ENCODE measurements around the gene IL7R. TPM values are rescaled to one million over a fixed set of nuclear protein-coding genes. Genes with fewer than 3 reads are reported as not detected.

IL7R gene
- total RNA-seq, 1 experiment from 2014 or later, result not detected

DNA sequence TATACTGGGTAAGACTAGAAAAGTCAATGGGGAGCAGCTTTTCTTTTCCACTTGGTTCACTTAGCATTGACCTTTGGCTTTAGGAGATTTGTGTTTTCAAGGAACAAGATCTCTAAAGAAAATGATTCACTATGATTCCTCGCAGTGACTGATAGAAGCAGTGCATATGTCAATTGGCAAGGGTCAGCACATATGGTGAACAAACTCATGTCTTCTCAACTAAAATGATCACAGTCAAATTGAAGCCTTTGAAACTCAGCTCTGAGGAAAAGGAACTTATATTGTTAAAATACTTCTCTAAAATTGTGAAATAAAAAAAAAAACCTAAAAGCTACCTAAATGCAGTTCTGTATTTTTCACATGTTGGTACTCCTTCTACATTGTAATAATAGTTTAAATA lies 43.2 kb upstream of the IL7R start:
- Histone ChIP-seq H2BK5ac (ENCODE audit: insufficient read length, low read length) (no peak overlapping the region), H3K18ac (ENCODE audit: insufficient read length, low read depth, low read length) (no peak overlapping the region), H2AFZ (ENCODE audit: low read length) (no peak overlapping the region), H2AK5ac (ENCODE audit: insufficient read length, low read length) (no peak overlapping the region), H3K9ac (ENCODE audit: extremely low read depth, insufficient read length, low read length) (no peak overlapping the region), H3T11ph (ENCODE audit: low read length) (no peak overlapping the region), H3K79me1 (ENCODE audit: insufficient read depth, low read depth, low read length, poor library complexity, severe bottlenecking) (no peaks in the 10 kb centered on the region), H4K91ac (ENCODE audit: insufficient read length, low read depth, low read length) (no peak overlapping the region), H3K23ac (ENCODE audit: insufficient read length, low read depth, low read length) (no peak overlapping the region), H3K14ac (ENCODE audit: insufficient read depth, low read length) (no peak overlapping the region), H3K9me3 (ENCODE audit: control insufficient read depth, low read depth, low read length) (no peaks in the 10 kb centered on the region), H4K8ac (replicated peaks; ENCODE audit: insufficient read length, low read depth, low read length) (no peak overlapping the region), H2BK120ac (ENCODE audit: low read depth, low read length, poor library complexity, severe bottlenecking) (no peak overlapping the region), H3K27me3 (ENCODE audit: insufficient read depth, low read length) (no peaks in the 10 kb centered on the region), H3K4me2 (ENCODE audit: insufficient read depth, insufficient read length, low read length) (no peak overlapping the region), H3K56ac (ENCODE audit: insufficient read length, low read depth, low read length) (no peak overlapping the region), H3K27ac (ENCODE audit: insufficient read length, low read depth, low read length) (no peak overlapping the region), H4K5ac (ENCODE audit: insufficient read length, low read depth, low read length) (no peak overlapping the region), H3K4ac (ENCODE audit: low read depth, low read length) (no peak overlapping the region), H2BK20ac (ENCODE audit: low read depth, low read length, poor library complexity, severe bottlenecking) (no peak overlapping the region), H3K79me2 (ENCODE audit: insufficient read depth, low read length) (no peaks in the 10 kb centered on the region), H2BK12ac (ENCODE audit: insufficient read length, low read depth, low read length) (no peak overlapping the region), H3K23me2 (ENCODE audit: insufficient read length, low read depth, low read length, poor library complexity, severe bottlenecking) (no peaks in the 10 kb centered on the region), H2BK15ac (ENCODE audit: low read depth, low read length) (no peak overlapping the region), H3K4me1 (ENCODE audit: insufficient read depth, low read length) (no peaks in the 10 kb centered on the region), H4K20me1 (ENCODE audit: control insufficient read depth, insufficient read depth, insufficient read length) (no peaks in the 10 kb centered on the region)
- H3K9me3 Mint-ChIP-seq, result no peaks in the 10 kb centered on the region
- WGBS (ENCODE audit: extremely low coverage, insufficient read length, low lambda C conversion rate), result no CpG with 5 or more reads among the region's 1 CpG
- H3K4me3 Mint-ChIP-seq, result no peak overlapping the region
- no peak overlapping the region for H3K27ac Mint-ChIP-seq
- H3K36me3 Mint-ChIP-seq (ENCODE audit: insufficient read depth in 1 of 3, low read depth in 3 of 3), result no peaks in the 10 kb centered on the region
- no peak for DNase-seq
- H3K27me3 Mint-ChIP-seq (ENCODE audit: low read depth), result no peaks in the 10 kb centered on the region; the same call in none of the 2 replicates
- TF ChIP-seq, protein P1, sequence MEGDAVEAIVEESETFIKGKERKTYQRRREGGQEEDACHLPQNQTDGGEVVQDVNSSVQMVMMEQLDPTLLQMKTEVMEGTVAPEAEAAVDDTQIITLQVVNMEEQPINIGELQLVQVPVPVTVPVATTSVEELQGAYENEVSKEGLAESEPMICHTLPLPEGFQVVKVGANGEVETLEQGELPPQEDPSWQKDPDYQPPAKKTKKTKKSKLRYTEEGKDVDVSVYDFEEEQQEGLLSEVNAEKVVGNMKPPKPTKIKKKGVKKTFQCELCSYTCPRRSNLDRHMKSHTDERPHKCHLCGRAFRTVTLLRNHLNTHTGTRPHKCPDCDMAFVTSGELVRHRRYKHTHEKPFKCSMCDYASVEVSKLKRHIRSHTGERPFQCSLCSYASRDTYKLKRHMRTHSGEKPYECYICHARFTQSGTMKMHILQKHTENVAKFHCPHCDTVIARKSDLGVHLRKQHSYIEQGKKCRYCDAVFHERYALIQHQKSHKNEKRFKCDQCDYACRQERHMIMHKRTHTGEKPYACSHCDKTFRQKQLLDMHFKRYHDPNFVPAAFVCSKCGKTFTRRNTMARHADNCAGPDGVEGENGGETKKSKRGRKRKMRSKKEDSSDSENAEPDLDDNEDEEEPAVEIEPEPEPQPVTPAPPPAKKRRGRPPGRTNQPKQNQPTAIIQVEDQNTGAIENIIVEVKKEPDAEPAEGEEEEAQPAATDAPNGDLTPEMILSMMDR (conservative IDR thresholded peaks at IDR 0.05), result no peak
- no peaks in the 10 kb centered on the region for H3K4me1 Mint-ChIP-seq
